Measurements from ENCODE around the gene RMDN3. TPM values are rescaled to one million over a fixed set of nuclear protein-coding genes. Genes with fewer than 3 reads are reported as not detected.

RMDN3 gene
- total and polyA plus RNA-seq, 7 donors, result 7.9 to 32.7 (median 21.4) TPM

DNA sequence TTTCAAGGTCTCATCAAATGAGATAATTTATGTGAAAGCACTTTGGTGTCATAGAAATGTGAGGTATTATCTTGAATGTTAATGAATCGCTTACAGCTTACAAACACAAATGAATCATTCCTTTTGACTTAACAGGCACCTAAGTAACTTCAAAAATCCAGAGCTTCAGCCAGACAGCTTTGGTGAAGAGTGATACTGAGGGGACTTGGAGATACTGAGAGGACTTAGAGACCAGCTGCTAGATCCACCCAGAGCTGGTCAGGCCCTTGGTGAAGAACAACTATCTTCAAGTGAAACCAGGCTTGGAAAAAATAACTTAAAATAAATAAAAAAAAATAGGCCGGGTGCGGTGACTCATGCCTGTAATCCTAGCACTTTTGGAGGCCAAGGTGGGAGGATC, 35.7 kb upstream of the RMDN3 start:
- H3K27ac ChIP-seq, result no peak overlapping the region
- no peak overlapping the region for H3K4me3 ChIP-seq
- no peak for TF ChIP-seq POLR2A (IDR thresholded peaks at IDR 0.05)
- TF ChIP-seq, protein P1, sequence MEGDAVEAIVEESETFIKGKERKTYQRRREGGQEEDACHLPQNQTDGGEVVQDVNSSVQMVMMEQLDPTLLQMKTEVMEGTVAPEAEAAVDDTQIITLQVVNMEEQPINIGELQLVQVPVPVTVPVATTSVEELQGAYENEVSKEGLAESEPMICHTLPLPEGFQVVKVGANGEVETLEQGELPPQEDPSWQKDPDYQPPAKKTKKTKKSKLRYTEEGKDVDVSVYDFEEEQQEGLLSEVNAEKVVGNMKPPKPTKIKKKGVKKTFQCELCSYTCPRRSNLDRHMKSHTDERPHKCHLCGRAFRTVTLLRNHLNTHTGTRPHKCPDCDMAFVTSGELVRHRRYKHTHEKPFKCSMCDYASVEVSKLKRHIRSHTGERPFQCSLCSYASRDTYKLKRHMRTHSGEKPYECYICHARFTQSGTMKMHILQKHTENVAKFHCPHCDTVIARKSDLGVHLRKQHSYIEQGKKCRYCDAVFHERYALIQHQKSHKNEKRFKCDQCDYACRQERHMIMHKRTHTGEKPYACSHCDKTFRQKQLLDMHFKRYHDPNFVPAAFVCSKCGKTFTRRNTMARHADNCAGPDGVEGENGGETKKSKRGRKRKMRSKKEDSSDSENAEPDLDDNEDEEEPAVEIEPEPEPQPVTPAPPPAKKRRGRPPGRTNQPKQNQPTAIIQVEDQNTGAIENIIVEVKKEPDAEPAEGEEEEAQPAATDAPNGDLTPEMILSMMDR (IDR thresholded peaks at IDR 0.05), result no peak
- no peak for TF ChIP-seq POLR2AphosphoS5 (IDR thresholded peaks at IDR 0.05)
- TF ChIP-seq EP300 (IDR thresholded peaks at IDR 0.05), result no peak
- H3K27me3 ChIP-seq, result no peaks in the 10 kb centered on the region
- H3K9me3 ChIP-seq, result no peaks in the 10 kb centered on the region
- peaks cover 0 to 20% (median 1%) of the 10 kb centered on the region in 4 donors for H3K36me3 ChIP-seq
- WGBS, 2 donors, result 69 to 81% methylated on average over 3 of the region's 3 CpGs
- intact Hi-C loops (cut with DNase I), result no loop called here
- H3K4me1 ChIP-seq, result peaks cover 0 to 10% (median 2%) of the 10 kb centered on the region in 4 donors
- no peak for DNase-seq

DNA sequence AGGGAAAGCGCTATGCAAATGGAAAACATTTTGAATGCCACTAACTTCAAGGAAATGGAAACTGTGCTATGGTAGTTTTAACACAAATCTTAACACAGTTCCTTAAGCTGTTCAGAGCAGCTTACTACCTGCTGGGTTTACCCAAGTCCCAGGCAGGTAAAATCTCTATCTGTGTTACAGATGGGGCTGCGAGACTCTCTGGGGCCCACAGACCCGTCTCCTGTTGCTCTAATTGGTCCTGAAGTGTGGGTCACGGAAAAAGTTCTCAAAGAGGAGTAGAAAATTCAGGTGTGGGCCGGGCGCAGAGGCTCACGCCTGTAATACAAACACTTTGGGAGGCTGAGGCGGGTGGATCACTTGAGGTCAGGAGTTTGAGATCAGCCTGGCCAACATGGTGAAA, 34.9 kb upstream of the RMDN3 start:
- peaks cover 0 to 10% (median 3%) of the 10 kb centered on the region in 4 donors for H3K4me1 ChIP-seq
- no peak overlapping the region for H3K4me3 ChIP-seq
- H3K36me3 ChIP-seq, result peaks cover 0 to 20% (median 1%) of the 10 kb centered on the region in 4 donors
- no peak overlapping the region for H3K27ac ChIP-seq
- WGBS, 2 donors, result 89 to 90% methylated on average over 8 of the region's 8 CpGs
- no peak for TF ChIP-seq EP300 (IDR thresholded peaks at IDR 0.05)
- no peak for TF ChIP-seq POLR2AphosphoS5 (IDR thresholded peaks at IDR 0.05)
- TF ChIP-seq, protein P1 (IDR thresholded peaks at IDR 0.05), result no peak
- TF ChIP-seq POLR2A (IDR thresholded peaks at IDR 0.05), result no peak
- no peaks in the 10 kb centered on the region for H3K27me3 ChIP-seq
- intact Hi-C loops (cut with DNase I), result no loop called here
- DNase-seq, result no peak
- H3K9me3 ChIP-seq, result no peaks in the 10 kb centered on the region

DNA sequence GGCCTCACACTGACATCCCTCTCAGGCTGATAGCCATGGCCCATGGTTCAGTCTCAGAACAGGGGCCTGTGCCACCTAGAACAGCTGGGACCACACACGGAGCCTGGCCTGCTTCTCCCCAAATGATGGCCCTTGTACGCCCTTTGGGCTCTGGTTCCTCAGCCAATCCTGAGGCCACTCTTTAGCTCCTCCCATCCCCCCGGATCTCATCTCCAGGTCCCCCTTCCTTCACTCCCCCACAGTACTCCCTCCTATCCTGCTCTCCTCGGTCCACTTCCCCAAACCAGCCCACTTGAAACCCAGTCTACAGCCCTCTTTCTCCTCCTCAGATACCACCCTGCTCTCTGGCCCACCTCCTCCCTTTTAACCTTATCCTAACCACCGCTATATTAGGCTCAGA, 34.1 kb upstream of the RMDN3 start:
- Histone ChIP-seq H3K4me3 (no peak overlapping the region), H3K27ac (no peak overlapping the region), H3K4me1 (peaks cover 0 to 10% (median 3%) of the 10 kb centered on the region in 4 donors), H3K9me3 (no peaks in the 10 kb centered on the region), H3K36me3 (peaks cover 0 to 20% (median 1%) of the 10 kb centered on the region in 4 donors), H3K27me3 (no peaks in the 10 kb centered on the region)
- intact Hi-C loops (cut with DNase I), result no loop called here
- WGBS, 2 donors, result 81 to 90% methylated on average over 5 of the region's 5 CpGs
- peak; percentile 39 for DNase-seq
- TF ChIP-seq POLR2AphosphoS5 (IDR thresholded peaks at IDR 0.05), result no peak
- no peak for TF ChIP-seq EP300 (IDR thresholded peaks at IDR 0.05)
- TF ChIP-seq POLR2A (IDR thresholded peaks at IDR 0.05), result no peak
- TF ChIP-seq, protein P1 (IDR thresholded peaks at IDR 0.05), result no peak

DNA sequence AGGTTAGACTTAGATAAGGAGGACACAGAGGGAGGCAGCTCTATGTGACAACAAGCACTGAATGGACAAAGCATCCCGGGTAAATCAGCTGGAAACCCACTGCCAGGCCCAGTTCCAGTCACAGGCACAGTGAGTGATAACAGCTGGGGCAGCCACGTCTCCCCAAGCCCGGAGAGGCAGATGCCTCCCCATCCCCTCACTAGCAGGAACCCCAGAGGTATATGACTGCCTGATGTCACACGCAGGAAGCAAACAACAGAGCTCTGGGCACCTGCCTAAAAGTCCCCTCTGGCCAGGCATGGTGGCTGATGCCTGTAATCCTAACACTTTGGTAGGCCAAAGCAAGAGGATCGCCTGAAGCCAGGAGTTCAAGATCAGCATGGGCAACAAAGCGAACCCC, 32.9 kb upstream of the RMDN3 start:
- Histone ChIP-seq H3K4me1 (peaks cover 0 to 10% (median 3%) of the 10 kb centered on the region in 4 donors), H3K27me3 (no peaks in the 10 kb centered on the region), H3K27ac (peak overlapping the region in 1 of 4 donors; percentile 1), H3K36me3 (peaks cover 0 to 20% (median 1%) of the 10 kb centered on the region in 4 donors), H3K4me3 (no peak overlapping the region), H3K9me3 (no peaks in the 10 kb centered on the region)
- no peak for DNase-seq
- no peak for TF ChIP-seq EP300 (IDR thresholded peaks at IDR 0.05)
- no peak for TF ChIP-seq POLR2A (IDR thresholded peaks at IDR 0.05)
- TF ChIP-seq POLR2AphosphoS5 (IDR thresholded peaks at IDR 0.05), result no peak
- TF ChIP-seq, protein P1 (IDR thresholded peaks at IDR 0.05), result no peak
- WGBS, 2 donors, result 39 to 66% methylated on average over 6 of the region's 6 CpGs
- intact Hi-C loops (cut with DNase I), result no loop called here

DNA sequence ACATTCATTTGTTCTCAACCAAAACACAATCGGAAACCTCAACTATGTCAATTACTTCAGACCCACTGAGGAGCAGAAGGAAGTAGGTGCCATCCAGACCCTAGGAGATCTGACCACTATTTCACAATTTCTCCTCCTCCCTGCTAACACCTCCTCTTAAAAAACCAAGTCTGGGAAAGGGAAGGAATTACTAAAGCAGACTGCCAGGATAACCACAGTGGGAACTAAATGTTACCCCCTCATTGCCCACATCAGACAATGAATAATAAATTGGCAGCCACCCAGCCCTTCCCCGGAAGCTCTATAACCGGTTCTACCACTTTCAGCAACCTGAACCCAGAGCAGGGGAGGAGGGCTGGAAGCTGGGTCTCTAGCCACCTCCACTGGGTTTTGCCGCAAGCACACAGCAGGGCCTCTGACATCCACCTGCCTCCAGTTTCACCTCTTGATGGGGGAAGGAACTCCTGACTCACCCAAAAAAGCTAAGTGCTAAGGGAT, 32.3 kb upstream of the RMDN3 start:
- no peak for TF ChIP-seq POLR2A (IDR thresholded peaks at IDR 0.05)
- TF ChIP-seq, protein P1 (IDR thresholded peaks at IDR 0.05), result no peak
- TF ChIP-seq POLR2AphosphoS5 (IDR thresholded peaks at IDR 0.05), result no peak
- Histone ChIP-seq H3K27me3 (no peaks in the 10 kb centered on the region), H3K4me1 (peaks cover 0 to 10% (median 3%) of the 10 kb centered on the region in 4 donors), H3K27ac (no peak overlapping the region), H3K9me3 (no peaks in the 10 kb centered on the region), H3K4me3 (no peak overlapping the region), H3K36me3 (peaks cover 0 to 17% (median 1%) of the 10 kb centered on the region in 4 donors)
- peak; percentile 61 for DNase-seq
- intact Hi-C loops (cut with DNase I), result no loop called here
- 8 to 15% methylated on average over 4 of the region's 4 CpGs for WGBS, 2 donors
